HEK293T (cell line): ENCODE measurements around the gene KIF25.

Source experiments
- CTCF ChIA-PET: fragments of 350-600 bp; formaldehyde crosslinking; extraction: SDS; loops from one replicate; lab custom pipeline; 2021; ENCODE audit warnings: antibody characterized with exemption, inconsistent platforms; lab: Yijun Ruan, JAX
- POLR2A ChIA-PET: fragments of 350-600 bp; formaldehyde crosslinking; extraction: SDS; loops from one replicate; lab custom pipeline; 2020; ENCODE audit warnings: antibody characterized with exemption, inconsistent platforms; lab: Yijun Ruan, JAX
- DNase-seq: peaks from one replicate; pipeline ENCODE4 v3.0.0; 2012; ENCODE audit warnings: mixed read lengths; ENCODE audit errors: extremely low spot score
- ARNT ChIP-seq: fragments of 450-650 bp; IDR thresholded peaks from 2 replicates; pipeline ENCODE4 v1.6.1; 2017; ENCODE audit warnings: mild to moderate bottlenecking
- BHLHE40 ChIP-seq: fragments of 450-650 bp; IDR thresholded peaks from 2 replicates; pipeline ENCODE4 v1.6.1; 2016; ENCODE audit warnings: mild to moderate bottlenecking, moderate library complexity, borderline replicate concordance
- CTBP1 ChIP-seq: fragments of 450-650 bp; IDR thresholded peaks from 2 replicates; pipeline ENCODE4 v1.6.1; 2016; ENCODE audit warnings: borderline replicate concordance
- ELF4 ChIP-seq: fragments of 450-650 bp; IDR thresholded peaks from 2 replicates; pipeline ENCODE4 v1.6.1; 2017; ENCODE audit warnings: antibody characterized with exemption
- FOXA1 ChIP-seq: fragments of 450-650 bp; IDR thresholded peaks from 2 replicates; pipeline ENCODE4 v1.6.1; 2016; ENCODE audit warnings: mild to moderate bottlenecking
- FOXK2 ChIP-seq: fragments of 450-650 bp; IDR thresholded peaks from 2 replicates; pipeline ENCODE4 v1.6.1; 2016; ENCODE audit warnings: mild to moderate bottlenecking
- FOXM1 ChIP-seq: fragments of 450-650 bp; IDR thresholded peaks from 2 replicates; pipeline ENCODE4 v1.6.1; 2017; ENCODE audit warnings: mild to moderate bottlenecking, borderline replicate concordance
- HDGF ChIP-seq: fragments of 450-650 bp; IDR thresholded peaks from 2 replicates; pipeline ENCODE4 v1.6.1; 2017; ENCODE audit warnings: antibody characterized with exemption, borderline replicate concordance
- L3MBTL2 ChIP-seq: fragments of 450-650 bp; conservative IDR thresholded peaks from 2 replicates; pipeline ENCODE4 v1.6.1; 2016; ENCODE audit warnings: mild to moderate bottlenecking
- LEF1 ChIP-seq: fragments of 450-650 bp; IDR thresholded peaks from 2 replicates; pipeline ENCODE4 v1.6.1; 2017; ENCODE audit warnings: mild to moderate bottlenecking, borderline replicate concordance
- NFRKB ChIP-seq: fragments of 450-650 bp; IDR thresholded peaks from 2 replicates; pipeline ENCODE4 v1.6.1; 2016; ENCODE audit warnings: mild to moderate bottlenecking, moderate library complexity
- SP1 ChIP-seq: fragments of 450-650 bp; IDR thresholded peaks from 2 replicates; pipeline ENCODE4 v1.6.1; 2017
- SUZ12 ChIP-seq: fragments of 450-650 bp; IDR thresholded peaks from 2 replicates; pipeline ENCODE4 v1.6.1; 2016; ENCODE audit warnings: mild to moderate bottlenecking
- TARDBP ChIP-seq: fragments of 450-650 bp; IDR thresholded peaks from 2 replicates; pipeline ENCODE4 v1.6.1; 2016
- ZNF384 ChIP-seq: fragments of 450-650 bp; IDR thresholded peaks from 2 replicates; pipeline ENCODE4 v1.6.1; 2016
- TF ChIP-seq, protein P1 (sequence below): fragments of 450-650 bp; IDR thresholded peaks from 2 replicates; pipeline ENCODE4 v1.6.1; 2016

The KIF25 gene

DNA sequence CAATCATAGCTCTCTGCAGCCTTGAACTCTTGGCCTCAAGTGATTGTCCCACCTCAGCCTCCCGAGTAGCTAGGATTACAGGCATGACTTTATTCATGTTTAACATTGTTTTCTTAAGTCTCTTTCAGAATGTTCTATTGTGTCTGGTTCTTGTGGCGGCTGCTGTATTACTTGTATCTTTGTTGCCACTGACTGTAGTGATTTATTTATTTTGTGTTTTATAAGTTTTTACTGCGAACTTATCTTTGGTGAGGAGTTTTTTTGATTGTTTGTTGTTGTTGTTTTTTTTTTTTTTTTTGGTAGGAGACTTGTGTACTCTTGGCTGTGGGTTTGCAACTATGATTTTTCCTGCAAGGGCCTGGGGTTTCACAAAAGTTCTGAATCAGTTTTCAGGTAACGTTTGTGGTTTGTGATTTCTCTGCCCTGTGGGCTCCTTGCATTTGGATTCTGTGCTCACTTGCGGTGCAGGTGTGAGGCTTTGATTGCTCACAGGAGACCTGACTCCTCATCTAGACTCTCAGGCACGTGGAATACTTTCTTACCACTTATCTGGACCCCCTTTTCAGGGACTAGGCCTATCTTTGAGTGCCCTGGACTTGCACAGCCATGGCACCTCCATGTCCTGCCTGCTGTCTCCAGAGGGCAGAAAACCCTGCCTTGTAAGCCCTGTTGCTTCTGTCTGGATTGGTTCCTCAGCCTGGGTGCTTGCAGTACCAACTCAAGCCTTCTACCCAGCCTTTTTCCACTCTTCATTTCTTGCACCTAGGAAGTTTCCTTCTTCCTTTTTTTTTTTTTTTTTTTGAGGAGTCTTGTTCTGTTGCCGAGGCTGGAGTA lies 25.2 kb downstream of the KIF25 start:
- peak; percentile 22; the same call in 1 of the 2 replicates for TF ChIP-seq ZNF384
- TF ChIP-seq, protein P1, sequence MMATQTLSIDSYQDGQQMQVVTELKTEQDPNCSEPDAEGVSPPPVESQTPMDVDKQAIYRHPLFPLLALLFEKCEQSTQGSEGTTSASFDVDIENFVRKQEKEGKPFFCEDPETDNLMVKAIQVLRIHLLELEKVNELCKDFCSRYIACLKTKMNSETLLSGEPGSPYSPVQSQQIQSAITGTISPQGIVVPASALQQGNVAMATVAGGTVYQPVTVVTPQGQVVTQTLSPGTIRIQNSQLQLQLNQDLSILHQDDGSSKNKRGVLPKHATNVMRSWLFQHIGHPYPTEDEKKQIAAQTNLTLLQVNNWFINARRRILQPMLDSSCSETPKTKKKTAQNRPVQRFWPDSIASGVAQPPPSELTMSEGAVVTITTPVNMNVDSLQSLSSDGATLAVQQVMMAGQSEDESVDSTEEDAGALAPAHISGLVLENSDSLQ, result peak; percentile 71
- no peak for TF ChIP-seq L3MBTL2
- POLR2A ChIA-PET, result interaction anchor here (1.5 kb wide), 1 partner anchor 10 kb away, joined by 4 read pairs; no protein-coding TSS in a partner anchor
- CTCF ChIA-PET, result no interaction called here
- no peak for DNase-seq

DNA sequence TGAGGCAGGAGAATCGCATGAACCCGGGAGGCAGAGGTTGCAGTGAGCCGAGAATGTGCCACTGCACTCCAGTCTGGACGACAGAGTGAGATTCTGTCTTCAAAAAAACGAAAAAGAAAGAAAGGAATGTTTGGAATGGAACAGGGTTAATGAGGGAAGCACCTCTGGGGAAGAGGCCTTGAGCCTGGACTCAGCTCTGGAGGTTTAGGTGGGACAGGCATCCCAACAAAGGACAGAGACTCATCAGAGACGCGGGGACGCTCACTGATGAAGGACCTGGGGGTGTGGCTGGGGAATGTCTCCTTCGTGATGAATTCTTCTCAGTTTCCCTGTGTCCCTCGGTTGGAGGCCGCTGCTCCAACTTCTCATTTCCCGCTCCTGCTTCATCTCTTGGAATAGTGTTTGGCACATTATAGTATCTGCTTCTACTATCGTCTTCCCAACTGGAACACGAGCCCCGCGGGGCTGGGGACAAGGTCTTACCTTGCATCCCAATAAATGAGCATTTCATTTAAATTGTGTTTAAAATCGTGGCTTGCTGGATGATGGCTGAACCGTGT lies 27.6 kb downstream of the KIF25 start:
- CTCF ChIA-PET, result no interaction called here
- POLR2A ChIA-PET, result interaction anchor here (1.4 kb wide), 1 partner anchor 11 kb away, joined by 10 read pairs; no protein-coding TSS in a partner anchor
- TF ChIP-seq FOXK2, result no peak
- TF ChIP-seq, protein P1, result no peak
- no peak for TF ChIP-seq LEF1
- TF ChIP-seq ZNF384, result no peak
- TF ChIP-seq L3MBTL2, result no peak
- no peak for TF ChIP-seq TARDBP
- no peak for TF ChIP-seq FOXA1
- TF ChIP-seq HDGF, result no peak
- no peak for DNase-seq

DNA sequence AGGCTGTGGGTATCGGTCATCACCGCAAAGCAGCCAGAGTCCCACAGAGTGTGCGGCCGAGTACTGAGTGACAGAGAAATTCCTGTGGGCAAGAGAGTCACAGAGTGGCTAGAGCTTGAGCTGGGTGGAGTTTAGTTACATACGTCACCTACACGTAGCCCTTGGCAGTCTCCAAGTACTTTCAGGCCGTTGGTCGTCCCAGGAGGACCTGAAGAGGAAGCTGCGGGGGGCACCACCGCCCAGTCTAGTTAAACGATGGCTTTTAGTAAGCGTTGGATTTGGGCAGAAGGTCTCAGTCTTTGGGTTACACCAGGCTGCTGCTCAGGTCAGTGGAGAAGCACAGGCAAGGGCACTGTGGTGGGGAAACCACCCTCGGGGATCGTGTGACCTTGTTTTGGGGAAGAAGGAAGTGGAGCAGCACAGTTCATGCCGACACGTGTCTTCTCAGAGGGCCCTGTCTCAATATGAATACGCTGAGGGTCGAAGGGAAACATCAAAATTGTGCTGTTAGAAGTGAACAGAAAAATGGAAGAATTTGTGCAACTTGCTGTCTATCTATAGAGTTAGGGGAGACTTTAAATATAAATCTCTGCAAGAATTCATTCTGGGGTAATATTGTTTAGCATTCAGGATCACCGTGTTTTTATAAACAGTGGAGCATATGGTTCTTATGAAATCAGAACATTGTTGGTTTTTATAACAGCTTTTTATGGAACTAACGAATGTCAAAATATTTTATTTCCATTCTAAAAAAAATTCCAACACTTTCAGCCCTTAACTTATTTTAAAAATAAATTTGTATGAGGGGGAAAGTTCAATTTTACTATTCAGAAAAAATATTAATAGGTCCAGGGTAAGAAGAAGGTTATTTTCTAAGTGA lies 28.6 kb downstream of the KIF25 start:
- peak; percentile 68 for DNase-seq
- TF ChIP-seq L3MBTL2 (peak; percentile 75), FOXM1 (no peak)
- TF ChIP-seq, protein P1, result peak; percentile 80
- ChIA-PET POLR2A (interaction anchor here (0.9 to 1.4 kb wide), 2 partner anchors 10 to 132 kb away, joined by 3 to 10 read pairs; no protein-coding TSS in a partner anchor), CTCF (no interaction called here)

DNA sequence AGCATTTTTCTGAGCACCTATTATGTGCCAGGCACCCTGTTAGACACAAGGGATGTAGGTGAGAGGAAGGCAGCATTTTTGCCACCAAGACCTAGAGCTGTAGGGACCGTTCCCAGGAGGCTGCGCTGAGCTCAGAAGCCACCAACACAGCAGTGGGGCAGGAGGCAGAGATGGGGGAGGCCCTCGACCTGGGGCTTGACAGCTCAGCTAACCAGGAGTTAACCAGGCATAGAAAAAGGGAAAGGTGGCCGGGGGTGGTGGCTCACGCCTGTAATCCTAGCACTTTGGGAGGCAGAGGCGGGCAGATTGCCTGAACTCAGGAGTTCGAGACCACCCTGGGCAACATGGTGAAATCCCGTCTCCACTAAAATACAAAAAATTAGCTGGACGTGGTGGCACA lies 29.5 kb downstream of the KIF25 start:
- ChIA-PET CTCF (no interaction called here), POLR2A (no interaction called here)
- no peak for TF ChIP-seq SUZ12
- TF ChIP-seq FOXA1, result no peak
- no peak for TF ChIP-seq NFRKB
- no peak for TF ChIP-seq ELF4
- TF ChIP-seq TARDBP, result no peak
- no peak for DNase-seq

DNA sequence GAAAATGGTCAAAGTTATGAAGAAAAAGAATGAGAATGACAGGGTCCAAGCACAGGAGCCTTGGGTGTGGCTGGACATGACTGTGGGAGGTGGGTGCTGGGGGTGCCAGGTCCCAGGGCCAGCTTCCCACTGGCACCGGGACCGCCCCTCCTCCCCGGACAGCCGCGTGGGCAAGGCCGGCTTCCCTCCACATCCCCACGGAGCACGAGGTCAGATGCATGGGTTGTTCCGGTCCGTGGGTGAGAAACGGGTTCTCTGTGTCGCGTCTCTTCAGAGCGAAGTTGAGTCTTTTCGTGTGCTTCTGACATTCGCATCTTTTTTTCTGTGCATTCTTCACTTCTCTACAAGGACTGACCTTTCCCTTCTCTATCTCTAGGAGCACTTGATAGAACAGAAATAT lies 30.1 kb downstream of the KIF25 start:
- DNase-seq, result no peak
- ChIA-PET CTCF (no interaction called here), POLR2A (no interaction called here)
- no peak for TF ChIP-seq NFRKB
- no peak for TF ChIP-seq ARNT
- TF ChIP-seq CTBP1, result no peak

DNA sequence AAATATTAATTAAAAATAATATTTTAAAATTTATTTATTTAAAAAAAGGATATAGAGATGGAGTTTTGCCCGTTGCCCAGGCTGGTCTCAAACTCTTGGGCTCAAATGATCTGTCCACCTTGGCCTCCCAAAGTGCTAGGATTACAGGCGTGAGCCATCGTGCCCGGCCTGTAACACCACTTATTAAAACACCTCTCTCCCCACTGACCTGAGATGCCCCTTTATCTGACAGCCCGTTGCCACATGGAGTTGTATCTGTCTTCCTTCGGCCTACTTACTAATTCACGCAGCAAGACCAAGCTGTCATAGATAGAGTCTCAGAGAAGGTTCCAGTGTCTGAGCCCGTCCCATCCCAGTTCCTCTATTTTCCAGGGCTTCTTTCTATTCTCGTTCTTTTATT lies 30.7 kb downstream of the KIF25 start:
- DNase-seq, result no peak
- CTCF ChIA-PET, result no interaction called here
- no peak for TF ChIP-seq FOXA1
- TF ChIP-seq FOXM1, result no peak
- TF ChIP-seq BHLHE40, result no peak
- no peak for TF ChIP-seq TARDBP
- no peak for TF ChIP-seq FOXK2
- no peak for TF ChIP-seq NFRKB
- TF ChIP-seq SP1, result no peak
- TF ChIP-seq HDGF, result no peak
- TF ChIP-seq LEF1, result no peak
- TF ChIP-seq ARNT, result no peak
- TF ChIP-seq, protein P1, result no peak
- TF ChIP-seq L3MBTL2, result no peak
- TF ChIP-seq CTBP1, result no peak
- TF ChIP-seq ELF4, result no peak
- no peak for TF ChIP-seq ZNF384
- TF ChIP-seq SUZ12, result no peak
- POLR2A ChIA-PET, result no interaction called here
